Measurements from ENCODE around the gene SLCO3A1.

The SLCO3A1 gene

GRCh38 chr15:91866371-91866905, 12.9 kb downstream of the SLCO3A1 start:
- no peak overlapping the region for H3K27ac Mint-ChIP-seq
- DNase-seq = no peak
- H3K36me3 Mint-ChIP-seq (ENCODE audit: low read depth) = no peaks in the 10 kb centered on the region
- peaks cover 5% of the 10 kb centered on the region for H3K27me3 Mint-ChIP-seq
- peaks cover 75% of the 10 kb centered on the region for H3K4me1 Mint-ChIP-seq (ENCODE audit: low read depth)
- no peaks in the 10 kb centered on the region for H3K9me3 Mint-ChIP-seq
- no peak overlapping the region for H3K4me3 Mint-ChIP-seq

GRCh38 chr15:91866971-91867372, 13.5 kb downstream of the SLCO3A1 start:
- Mint-ChIP-seq H3K27ac (no peak overlapping the region), H3K9me3 (no peaks in the 10 kb centered on the region), H3K4me1 (ENCODE audit: low read depth) (peaks cover 75% of the 10 kb centered on the region), H3K36me3 (ENCODE audit: low read depth) (no peaks in the 10 kb centered on the region), H3K4me3 (no peak overlapping the region), H3K27me3 (peaks cover 5% of the 10 kb centered on the region)
- DNase-seq = no peak

GRCh38 chr15:91867581-91868026, 14.1 kb downstream of the SLCO3A1 start:
- peaks cover 75% of the 10 kb centered on the region for H3K4me1 Mint-ChIP-seq (ENCODE audit: low read depth)
- no peaks in the 10 kb centered on the region for H3K36me3 Mint-ChIP-seq (ENCODE audit: low read depth)
- H3K27ac Mint-ChIP-seq = no peak overlapping the region
- DNase-seq = no peak
- H3K27me3 Mint-ChIP-seq = peaks cover 5% of the 10 kb centered on the region
- no peak overlapping the region for H3K4me3 Mint-ChIP-seq
- H3K9me3 Mint-ChIP-seq = no peaks in the 10 kb centered on the region

- Mint-ChIP-seq H3K9me3 (no peaks in the 10 kb centered on the region), H3K27ac (no peak overlapping the region), H3K4me3 (no peak overlapping the region), H3K27me3 (peaks cover 5% of the 10 kb centered on the region), H3K36me3 (ENCODE audit: low read depth) (peaks cover 3% of the 10 kb centered on the region), H3K4me1 (ENCODE audit: low read depth) (peaks cover 68% of the 10 kb centered on the region)
- no peak for DNase-seq
These were observed 17.5 kb downstream of the SLCO3A1 start for GRCh38 chr15:91870876-91871537.

DNA sequence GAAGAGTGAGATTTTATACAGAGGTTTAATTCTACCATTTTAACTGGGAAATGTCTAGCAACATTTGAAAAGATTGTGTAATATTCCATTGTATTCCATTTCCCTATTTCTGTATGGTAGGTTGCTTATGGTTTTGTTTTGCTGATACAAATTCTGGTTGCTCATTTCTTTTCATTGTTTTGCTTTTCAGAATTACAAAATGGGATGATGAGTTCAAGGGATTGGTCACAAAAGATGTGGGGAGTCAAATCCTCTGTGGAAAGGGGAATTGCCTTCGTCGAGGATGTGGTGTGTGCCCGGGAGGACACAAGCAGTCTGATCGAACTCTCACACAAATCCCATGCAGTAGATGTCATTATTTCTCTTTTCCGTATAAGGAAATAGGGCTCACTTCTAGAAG, 18.3 kb downstream of the SLCO3A1 start:
- DNase-seq = no peak
- H3K36me3 Mint-ChIP-seq (ENCODE audit: low read depth) = peaks cover 3% of the 10 kb centered on the region
- H3K4me3 Mint-ChIP-seq = no peak overlapping the region
- H3K27me3 Mint-ChIP-seq = peaks cover 5% of the 10 kb centered on the region
- peaks cover 60% of the 10 kb centered on the region for H3K4me1 Mint-ChIP-seq (ENCODE audit: low read depth)
- H3K9me3 Mint-ChIP-seq = no peaks in the 10 kb centered on the region
- H3K27ac Mint-ChIP-seq = no peak overlapping the region

DNA sequence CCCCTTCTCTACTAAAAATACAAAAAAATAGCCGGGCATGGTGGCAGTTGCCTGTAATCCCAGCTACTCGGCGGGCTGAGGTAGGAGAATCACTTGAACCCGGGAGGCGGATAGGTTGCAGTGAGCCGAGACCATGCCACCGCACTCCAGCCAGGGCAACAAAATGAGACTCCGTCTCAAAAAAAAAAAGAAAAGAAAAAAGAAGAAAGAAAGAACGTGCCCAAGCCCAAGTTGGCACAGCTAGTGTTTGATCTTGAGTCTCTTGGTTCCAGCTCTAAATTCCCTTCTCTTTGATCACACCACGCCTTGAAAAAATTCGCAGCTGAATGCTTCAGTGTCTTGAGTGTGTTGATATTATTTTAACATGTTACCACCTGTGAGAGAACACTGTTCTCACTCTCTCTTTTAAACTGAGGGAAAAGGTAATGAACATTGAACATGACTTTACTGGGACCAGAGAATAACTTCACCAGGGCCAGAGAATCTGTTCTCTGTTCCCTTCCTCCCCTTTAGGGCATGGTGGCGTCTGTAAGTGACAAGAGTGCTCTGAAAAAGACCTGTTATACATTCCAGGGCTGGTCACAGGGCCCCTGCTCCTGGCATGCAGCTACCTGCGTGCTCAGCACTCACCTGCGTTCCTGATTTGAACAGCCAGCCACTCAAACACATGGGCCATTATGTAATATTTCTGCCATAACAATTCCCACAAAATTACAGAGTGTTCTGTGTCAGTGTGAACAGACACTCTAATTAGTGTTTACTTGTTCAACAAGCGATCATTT, 19.0 kb downstream of the SLCO3A1 start:
- peaks cover 7% of the 10 kb centered on the region for H3K36me3 Mint-ChIP-seq (ENCODE audit: low read depth)
- no peaks in the 10 kb centered on the region for H3K9me3 Mint-ChIP-seq
- H3K4me1 Mint-ChIP-seq (ENCODE audit: low read depth) = peaks cover 57% of the 10 kb centered on the region
- H3K27ac Mint-ChIP-seq = no peak overlapping the region
- DNase-seq = no peak
- no peak overlapping the region for H3K4me3 Mint-ChIP-seq
- H3K27me3 Mint-ChIP-seq = peaks cover 5% of the 10 kb centered on the region

DNA sequence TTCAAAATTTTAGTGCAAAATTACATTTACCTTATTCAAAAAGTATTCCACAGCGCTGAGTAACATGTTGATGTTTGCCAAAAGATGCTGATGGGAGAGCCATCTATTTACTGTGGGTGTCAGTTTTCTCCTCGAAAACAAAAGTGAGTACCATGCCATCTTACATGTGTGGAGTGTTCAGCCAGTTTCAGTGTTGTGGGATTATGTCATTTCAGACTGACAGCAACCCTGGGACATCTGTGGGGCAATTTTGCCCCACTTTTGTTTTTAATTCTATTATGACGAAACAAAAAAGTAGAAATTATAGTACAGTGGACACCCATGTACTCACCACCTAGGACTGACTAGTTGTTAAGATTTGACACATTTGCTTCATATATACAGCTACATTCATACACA, 19.6 kb downstream of the SLCO3A1 start:
- H3K9me3 Mint-ChIP-seq = no peaks in the 10 kb centered on the region
- no peak for DNase-seq
- H3K4me3 Mint-ChIP-seq = no peak overlapping the region
- peaks cover 9% of the 10 kb centered on the region for H3K36me3 Mint-ChIP-seq (ENCODE audit: low read depth)
- H3K27me3 Mint-ChIP-seq = peaks cover 5% of the 10 kb centered on the region
- H3K4me1 Mint-ChIP-seq (ENCODE audit: low read depth) = peaks cover 52% of the 10 kb centered on the region
- H3K27ac Mint-ChIP-seq = no peak overlapping the region

DNA sequence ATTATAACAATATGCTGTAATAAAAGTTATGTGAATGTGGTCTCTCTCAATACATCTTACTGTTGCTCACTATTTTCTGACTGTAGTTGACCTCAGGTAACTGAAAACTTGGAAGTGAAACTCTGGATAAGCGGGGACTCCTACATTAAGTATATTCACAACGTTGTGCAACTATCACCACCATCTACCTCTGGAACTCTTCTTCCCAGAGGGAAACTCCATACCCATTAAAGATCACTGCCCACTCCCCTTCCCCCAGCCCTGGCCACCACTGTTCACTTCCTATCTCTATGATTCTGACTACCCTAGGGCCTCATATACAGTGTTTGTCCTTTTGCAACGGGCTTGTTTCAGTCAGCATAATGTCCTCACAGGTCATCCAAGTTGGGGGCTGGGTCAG, 20.7 kb downstream of the SLCO3A1 start:
- DNase-seq = no peak
- Mint-ChIP-seq H3K27me3 (peaks cover 5% of the 10 kb centered on the region), H3K4me3 (no peak overlapping the region), H3K9me3 (no peaks in the 10 kb centered on the region), H3K4me1 (ENCODE audit: low read depth) (peaks cover 47% of the 10 kb centered on the region), H3K27ac (no peak overlapping the region), H3K36me3 (ENCODE audit: low read depth) (peaks cover 9% of the 10 kb centered on the region)

DNA sequence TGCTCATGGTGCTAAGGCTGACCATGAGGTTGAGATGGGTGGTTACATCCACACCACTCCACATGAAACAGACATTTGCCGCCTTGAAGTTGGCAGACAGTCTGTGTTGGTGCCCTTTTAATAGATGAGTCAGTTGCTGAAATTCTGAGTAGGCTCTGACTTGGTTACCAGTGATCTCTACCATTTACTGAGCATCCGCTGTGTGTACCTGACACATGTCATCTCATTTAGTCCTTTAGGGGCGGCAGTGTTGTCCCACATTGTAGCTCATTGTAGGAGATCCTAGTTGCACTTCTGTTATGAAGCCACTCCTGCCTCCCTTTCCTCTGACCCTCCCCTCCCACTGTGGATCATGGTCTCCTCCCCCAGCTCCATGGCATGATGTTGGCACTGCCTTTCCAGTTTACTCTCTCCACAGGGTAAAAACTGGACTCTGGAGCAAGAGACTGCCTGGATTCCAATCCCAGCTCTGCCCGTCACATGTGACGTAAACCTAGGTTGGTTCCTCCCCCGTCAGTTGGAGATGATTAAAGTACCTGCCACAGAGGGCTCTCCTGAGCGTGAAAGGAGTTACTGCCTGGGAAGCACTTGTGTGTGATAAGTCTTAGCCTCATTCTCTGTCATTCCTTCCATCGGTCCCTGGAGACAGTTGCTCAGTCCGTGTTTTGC, 21.6 kb downstream of the SLCO3A1 start:
- no peak for DNase-seq
- H3K4me3 Mint-ChIP-seq = no peak overlapping the region
- H3K9me3 Mint-ChIP-seq = no peaks in the 10 kb centered on the region
- H3K27ac Mint-ChIP-seq = no peak overlapping the region
- no peaks in the 10 kb centered on the region for H3K27me3 Mint-ChIP-seq
- H3K4me1 Mint-ChIP-seq (ENCODE audit: low read depth) = peaks cover 41% of the 10 kb centered on the region
- peaks cover 9% of the 10 kb centered on the region for H3K36me3 Mint-ChIP-seq (ENCODE audit: low read depth)

DNA sequence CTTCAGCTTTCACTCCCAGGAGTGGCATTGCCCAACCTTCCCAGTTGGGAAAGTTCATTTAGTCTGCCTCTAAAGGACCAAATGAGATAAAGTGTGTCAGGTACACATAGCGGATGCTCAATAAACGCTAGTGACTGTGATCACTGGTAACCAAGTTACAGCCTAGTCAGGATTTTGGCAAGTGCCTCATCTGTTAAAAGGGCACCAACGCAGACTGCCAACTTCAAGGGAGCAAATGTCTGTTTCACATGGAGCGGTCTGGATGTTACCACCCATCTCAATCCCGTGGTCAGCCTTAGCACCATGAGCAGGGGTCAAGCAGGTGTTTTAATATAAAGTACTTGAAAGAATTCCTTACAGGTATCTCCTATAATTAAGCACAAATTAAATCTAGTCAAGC, 22.7 kb downstream of the SLCO3A1 start:
- no peak overlapping the region for H3K4me3 Mint-ChIP-seq
- H3K27me3 Mint-ChIP-seq = no peaks in the 10 kb centered on the region
- DNase-seq = no peak
- no peak overlapping the region for H3K27ac Mint-ChIP-seq
- no peaks in the 10 kb centered on the region for H3K9me3 Mint-ChIP-seq
- peaks cover 9% of the 10 kb centered on the region for H3K36me3 Mint-ChIP-seq (ENCODE audit: low read depth)
- H3K4me1 Mint-ChIP-seq (ENCODE audit: low read depth) = peaks cover 37% of the 10 kb centered on the region

GRCh38 chr15:91878319-91878870, 24.9 kb downstream of the SLCO3A1 start:
- Mint-ChIP-seq H3K27ac (no peak overlapping the region), H3K27me3 (no peaks in the 10 kb centered on the region), H3K4me1 (ENCODE audit: low read depth) (peaks cover 22% of the 10 kb centered on the region)

GRCh38 chr15:91879158-91879557, 25.6 kb downstream of the SLCO3A1 start:
- H3K36me3 Mint-ChIP-seq (ENCODE audit: low read depth) = peaks cover 9% of the 10 kb centered on the region
- H3K4me1 Mint-ChIP-seq (ENCODE audit: low read depth) = peaks cover 18% of the 10 kb centered on the region
- H3K4me3 Mint-ChIP-seq = no peak overlapping the region
- no peak overlapping the region for H3K27ac Mint-ChIP-seq
- DNase-seq = no peak
- no peaks in the 10 kb centered on the region for H3K27me3 Mint-ChIP-seq
- no peaks in the 10 kb centered on the region for H3K9me3 Mint-ChIP-seq

More at GRCh38 chr15:91878319-91878870, 24.9 kb downstream of the SLCO3A1 start:
- peaks cover 9% of the 10 kb centered on the region for H3K36me3 Mint-ChIP-seq (ENCODE audit: low read depth)
- no peaks in the 10 kb centered on the region for H3K9me3 Mint-ChIP-seq
- no peak for DNase-seq
- H3K4me3 Mint-ChIP-seq = no peak overlapping the region

DNA sequence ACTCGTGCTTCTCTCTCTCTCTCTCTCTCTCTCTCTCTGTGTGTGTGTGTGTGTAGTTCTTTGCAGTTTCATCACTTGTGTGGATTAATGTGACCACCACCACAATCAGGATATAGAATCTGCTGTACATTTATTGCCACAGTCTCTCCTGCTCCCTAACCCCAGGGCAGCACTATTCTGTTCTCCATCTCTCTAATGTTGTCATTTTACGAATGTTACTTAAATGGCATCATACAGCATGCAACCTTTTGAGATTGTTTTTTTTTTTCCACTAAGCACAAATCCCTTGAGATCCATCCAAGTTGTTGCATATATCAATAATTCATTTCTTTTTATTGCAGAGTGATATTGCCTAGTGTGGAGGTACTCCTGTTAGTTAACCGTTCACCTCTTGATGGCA, 26.9 kb downstream of the SLCO3A1 start:
- peaks cover 10% of the 10 kb centered on the region for H3K4me1 Mint-ChIP-seq (ENCODE audit: low read depth)
- H3K9me3 Mint-ChIP-seq = no peaks in the 10 kb centered on the region
- DNase-seq = no peak
- no peak overlapping the region for H3K4me3 Mint-ChIP-seq
- H3K27me3 Mint-ChIP-seq = no peaks in the 10 kb centered on the region
- H3K27ac Mint-ChIP-seq = no peak overlapping the region
- peaks cover 8% of the 10 kb centered on the region for H3K36me3 Mint-ChIP-seq (ENCODE audit: low read depth)

- Mint-ChIP-seq H3K27me3 (no peaks in the 10 kb centered on the region), H3K4me1 (ENCODE audit: low read depth) (peaks cover 19% of the 10 kb centered on the region), H3K27ac (no peak overlapping the region), H3K4me3 (no peak overlapping the region), H3K36me3 (ENCODE audit: low read depth) (peaks cover 6% of the 10 kb centered on the region), H3K9me3 (no peaks in the 10 kb centered on the region)
- DNase-seq = no peak
These were observed 28.2 kb downstream of the SLCO3A1 start for GRCh38 chr15:91881569-91882297.
